Measurements from ENCODE around the gene COX4I1.

The COX4I1 gene

DNA sequence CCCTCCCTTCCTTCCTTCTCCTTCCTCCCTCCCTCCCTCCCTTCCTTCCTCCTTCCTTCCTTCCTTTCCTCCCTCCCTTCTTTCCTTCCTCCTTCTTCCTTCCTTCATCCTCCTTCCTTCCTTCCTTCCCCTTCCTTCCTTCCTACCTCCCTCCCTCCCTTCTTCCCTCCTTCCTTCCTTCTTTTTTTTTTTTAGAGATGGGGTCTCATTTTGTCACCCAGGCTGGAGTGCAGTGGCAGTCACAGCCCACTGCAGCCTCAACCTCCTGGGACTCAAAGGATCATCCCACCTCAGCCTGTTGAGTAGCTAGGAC is 44.6 kb downstream of the COX4I1 start:
- no peak for DNase-seq

DNA sequence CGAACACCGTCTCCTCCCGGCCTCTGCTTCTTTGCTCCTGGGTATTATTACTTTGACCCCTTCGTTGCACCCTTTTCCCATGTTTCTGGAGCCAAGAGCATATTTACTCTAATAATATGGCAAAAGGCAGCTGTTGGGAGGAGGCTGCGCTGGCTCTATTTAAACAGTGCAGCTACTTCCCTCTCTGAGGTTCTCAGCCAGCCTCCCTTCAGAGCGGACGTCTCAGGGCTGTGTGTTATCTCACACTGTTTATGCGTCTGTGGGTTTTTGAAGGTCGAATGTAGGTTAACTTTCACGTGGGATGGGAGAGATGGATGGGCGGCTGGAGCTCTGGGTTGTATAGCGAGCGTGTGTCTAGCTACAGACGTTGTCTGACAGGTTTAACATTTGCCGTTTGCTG is 45.3 kb downstream of the COX4I1 start:
- no peak for DNase-seq

DNA sequence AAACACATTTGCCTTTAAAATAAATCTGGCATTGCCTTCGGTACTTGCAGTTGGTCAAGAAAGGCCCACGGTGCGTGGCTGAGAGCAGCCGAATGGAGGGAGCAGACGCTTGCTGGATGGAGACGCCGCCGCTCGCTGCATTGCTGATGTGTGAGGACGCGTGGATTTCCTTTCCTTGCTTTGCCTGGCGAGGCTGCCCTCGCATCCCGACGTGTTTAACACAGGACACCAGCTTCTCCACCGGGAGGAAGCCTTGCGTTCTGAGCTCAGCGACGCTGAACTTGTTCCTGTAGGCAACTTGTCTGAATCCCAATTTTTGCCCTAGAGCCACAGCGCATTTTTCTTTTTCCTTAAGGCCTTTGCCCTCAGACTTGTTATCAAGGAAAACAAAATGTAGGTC is 45.8 kb downstream of the COX4I1 start:
- DNase-seq: no peak

- no peak for DNase-seq
Measured at GRCh38 chr16:85846461-85846860, 47.0 kb downstream of the COX4I1 start.

- no peak for DNase-seq
Measured at GRCh38 chr16:85847036-85847435, 47.5 kb downstream of the COX4I1 start.

- DNase-seq: no peak
Measured at GRCh38 chr16:85847681-85848601, 48.4 kb downstream of the COX4I1 start.

- no peak for DNase-seq
Measured at GRCh38 chr16:85848986-85849385, 49.5 kb downstream of the COX4I1 start.

DNA sequence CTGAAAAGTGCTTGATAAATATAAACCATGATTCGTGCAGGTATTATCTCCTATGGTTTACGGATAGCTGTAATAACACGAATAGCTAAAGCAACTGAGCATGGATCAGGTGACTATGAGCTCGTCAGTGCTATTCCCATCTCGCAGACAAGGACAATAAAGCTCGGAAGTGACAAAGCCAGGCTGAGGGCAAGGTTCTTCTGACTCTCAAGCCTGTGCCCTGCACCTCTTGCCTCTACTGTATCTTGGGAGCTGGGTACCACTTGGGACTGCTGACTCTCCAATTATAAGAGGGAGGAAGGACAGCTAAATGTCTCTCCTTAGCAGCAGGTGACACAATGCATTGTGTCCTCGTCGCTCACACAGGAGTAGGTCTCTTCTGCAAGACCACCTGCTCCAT is 49.9 kb downstream of the COX4I1 start:
- no peak for DNase-seq

DNA sequence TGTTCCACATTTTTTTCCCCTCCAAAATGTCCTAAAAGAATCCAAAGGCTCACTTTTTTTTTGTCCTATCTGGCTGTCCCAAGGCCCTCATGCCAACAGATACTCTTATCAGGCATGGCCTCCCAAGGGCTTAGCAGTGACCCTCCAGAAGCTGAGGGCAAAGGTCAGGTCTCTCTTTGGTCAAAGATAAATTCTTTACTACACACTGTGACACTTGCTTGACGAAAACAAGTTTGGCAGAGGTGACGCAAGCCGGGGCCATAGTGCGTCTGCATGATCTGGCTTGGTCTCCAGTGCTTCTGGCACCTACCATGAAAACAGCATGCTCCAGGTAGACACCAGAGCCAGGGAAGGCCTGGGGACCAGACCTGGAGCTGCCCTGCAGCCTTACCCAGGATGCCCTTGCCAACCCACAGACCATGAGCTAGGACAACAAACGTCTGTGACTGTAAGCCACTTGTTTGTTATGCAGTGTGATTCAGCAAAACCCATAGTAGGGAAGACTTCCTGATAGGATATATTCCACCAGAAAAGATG is 50.9 kb downstream of the COX4I1 start:
- DNase-seq: no peak

DNA sequence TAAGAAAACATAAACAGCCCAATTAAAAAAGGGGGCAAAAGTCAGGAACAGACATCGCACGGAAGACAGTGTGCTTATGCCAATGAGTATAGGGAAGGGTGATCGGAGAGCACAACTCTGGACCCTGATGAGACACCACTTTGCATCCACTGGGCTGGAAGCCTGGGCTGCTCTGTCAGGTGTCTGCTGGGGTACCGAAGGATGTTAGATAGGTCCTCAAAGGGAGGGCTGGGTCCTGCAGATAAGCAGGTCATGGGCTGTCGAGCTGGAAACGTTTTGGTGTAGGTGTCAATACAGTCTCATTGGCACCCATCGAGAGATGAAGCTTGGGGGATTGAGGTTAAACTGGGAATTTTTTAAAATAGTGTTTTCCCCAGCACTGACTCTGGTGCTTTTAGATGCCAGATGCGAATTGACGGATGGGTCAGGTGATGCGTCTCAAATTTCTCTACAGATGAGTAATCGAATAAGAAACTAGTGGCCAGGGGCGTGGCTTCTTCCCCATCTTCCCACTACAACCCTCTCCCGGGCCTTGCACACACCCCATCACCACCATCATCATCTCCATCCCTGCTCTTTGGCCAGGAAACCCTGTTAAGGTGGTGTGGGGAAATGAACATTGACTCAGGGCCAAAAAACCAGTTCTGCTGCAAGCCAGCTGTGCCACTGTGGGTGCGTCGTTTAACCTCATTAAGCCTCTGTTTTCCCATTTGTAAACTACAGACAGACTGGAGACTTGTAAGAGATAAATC is 51.7 kb downstream of the COX4I1 start:
- no peak for DNase-seq

DNA sequence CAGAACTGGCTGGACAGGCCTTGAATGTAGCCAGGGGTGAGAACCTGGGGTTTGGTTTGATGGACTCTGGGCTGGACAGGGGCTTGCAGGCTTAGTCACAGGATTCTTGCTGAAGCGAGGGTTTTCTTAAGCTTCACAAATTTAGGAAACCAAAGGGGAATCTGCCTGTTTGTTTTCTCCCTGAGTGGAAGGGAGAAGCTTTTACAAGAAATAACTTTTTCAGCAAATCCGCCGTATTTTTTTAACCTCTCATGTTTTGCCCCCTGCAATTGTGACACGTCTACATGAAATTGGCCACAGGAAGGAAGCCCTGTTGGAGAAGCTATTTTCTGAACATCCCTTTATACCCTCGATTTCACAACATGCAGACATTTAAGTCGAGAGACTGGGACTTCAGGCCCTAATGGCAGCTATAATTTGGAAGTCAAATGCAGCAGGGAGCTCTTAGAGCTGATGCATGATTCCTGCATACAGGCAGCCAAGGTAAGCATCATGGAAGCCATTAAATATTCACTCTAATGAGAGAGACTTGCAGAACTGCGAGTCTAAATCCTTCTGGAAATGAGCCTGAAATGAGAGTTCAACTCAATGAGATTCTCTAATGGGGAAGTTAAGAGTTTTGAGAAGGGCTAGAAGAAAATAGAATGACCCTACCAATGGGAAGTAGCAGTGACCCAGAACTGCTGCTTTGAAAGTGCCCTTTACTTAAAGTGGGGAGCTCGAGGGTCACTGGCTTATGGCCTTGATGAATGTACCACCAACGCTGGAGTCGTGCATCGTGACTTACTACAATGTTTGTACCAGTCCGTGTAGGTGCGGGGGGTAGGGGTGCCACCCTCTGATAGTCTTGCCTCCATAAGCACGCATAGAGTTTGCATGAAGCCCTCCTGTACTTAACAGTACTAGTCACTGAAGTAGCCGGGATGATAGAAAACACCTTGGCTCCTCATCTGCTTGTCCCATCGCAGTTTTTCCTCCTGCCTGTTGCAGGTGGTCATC is 54.4 kb downstream of the COX4I1 start:
- no peak for DNase-seq

DNA sequence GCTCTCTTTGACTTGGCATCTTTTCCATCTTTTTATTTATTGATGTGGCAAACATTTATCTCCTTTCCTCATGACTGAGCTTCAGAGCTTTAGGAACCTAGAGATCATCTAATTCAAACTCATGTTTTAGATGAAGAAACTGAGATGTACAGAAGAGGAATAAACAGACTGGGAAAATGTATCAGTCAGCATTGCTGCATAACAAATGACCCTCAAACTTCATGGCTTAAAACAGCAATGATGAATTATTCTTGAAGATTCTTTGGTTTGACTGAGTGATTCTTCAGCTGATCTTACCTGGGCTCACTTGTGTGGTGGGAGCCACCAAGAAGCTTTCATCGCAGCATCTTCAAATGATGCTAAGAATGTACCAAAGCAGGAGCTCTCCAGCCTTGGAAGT is 55.4 kb downstream of the COX4I1 start:
- no peak for DNase-seq

DNA sequence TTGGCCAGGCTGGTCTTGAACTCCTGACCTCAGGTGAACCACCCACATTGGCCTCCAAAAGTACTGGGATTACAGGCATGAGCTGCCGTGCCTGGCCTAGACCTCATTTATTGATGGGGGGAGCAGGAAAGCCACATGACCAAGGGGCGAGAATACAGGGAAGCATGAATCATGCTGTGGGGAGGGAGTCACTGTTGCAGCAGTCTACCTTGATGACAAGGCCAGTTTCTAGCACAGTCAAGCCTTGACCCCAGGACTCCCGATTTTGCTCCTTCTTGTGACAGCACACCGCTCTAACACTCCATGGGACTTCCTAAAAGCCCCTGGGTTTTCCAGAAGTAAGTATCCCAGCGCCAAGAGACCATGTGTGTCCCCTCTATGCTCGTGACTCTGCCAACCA is 56.6 kb downstream of the COX4I1 start:
- DNase-seq: no peak

DNA sequence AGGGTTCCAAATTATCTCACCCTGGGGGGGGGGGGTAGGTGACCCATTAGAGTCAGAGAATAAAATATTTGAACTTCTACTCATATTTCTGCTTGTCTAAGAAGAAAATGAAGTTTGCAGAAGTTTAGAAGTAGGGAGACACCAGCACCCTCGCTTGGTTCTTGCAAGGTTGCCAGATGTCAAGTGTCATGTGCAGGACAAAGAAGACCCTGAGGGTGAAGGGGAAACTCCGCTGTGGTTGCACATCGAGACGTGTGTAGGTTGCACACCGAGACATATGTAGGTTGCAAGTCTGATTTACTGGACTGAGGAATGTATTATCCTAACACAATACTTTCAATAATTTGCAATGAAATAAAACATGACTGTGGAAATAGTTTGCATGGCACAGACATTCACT is 57.1 kb downstream of the COX4I1 start:
- DNase-seq: no peak
